Liver (tissue), 3 donors: ENCODE results near the gene SKIL.

ENCODE experiments used
- ATF3 ChIP-seq: IDR thresholded peaks from 2 replicates; pipeline ENCODE4 v1.6.1; 2016; ENCODE audit warnings: antibody characterized with exemption
- CTCF ChIP-seq: fragments of 150-350 bp; IDR thresholded peaks from 2 replicates; pipeline ENCODE4 v1.5.1; 2017; ENCODE audit warnings: improper control_type of control experiment, low read depth, low read length; ENCODE audit not compliant: missing input control
- EGR1 ChIP-seq, 2 donors: IDR thresholded peaks; 2 replicates each; pipeline ENCODE4 v1.6.1; 2016 to 2018; ENCODE audit warnings: antibody characterized with exemption in 2 of 2, low read depth in 2 of 2
- GABPA ChIP-seq, 2 donors: IDR thresholded peaks in 1 of 2; conservative IDR thresholded peaks in 1 of 2; 2 replicates each; pipeline ENCODE4 v1.6.1; 2016; ENCODE audit warnings: antibody characterized with exemption in 2 of 2, mild to moderate bottlenecking in 1 of 2, moderate library complexity in 1 of 2
- JUND ChIP-seq, 2 donors: IDR thresholded peaks; 2 replicates each; pipeline ENCODE4 v1.6.1; 2016; ENCODE audit warnings: antibody characterized with exemption in 2 of 2
- MAX ChIP-seq: IDR thresholded peaks from 2 replicates; pipeline ENCODE4 v1.6.1; 2016; ENCODE audit warnings: antibody characterized with exemption
- REST ChIP-seq: IDR thresholded peaks from 2 replicates; pipeline ENCODE4 v1.6.1; 2016; ENCODE audit warnings: antibody characterized with exemption, mild to moderate bottlenecking
- SP1 ChIP-seq: IDR thresholded peaks from 2 replicates; pipeline ENCODE4 v1.6.1; 2018; ENCODE audit warnings: antibody characterized with exemption, mild to moderate bottlenecking
- YY1 ChIP-seq: IDR thresholded peaks from 2 replicates; pipeline ENCODE4 v1.6.1; 2016; ENCODE audit warnings: antibody characterized with exemption, mild to moderate bottlenecking
- ZBTB33 ChIP-seq: IDR thresholded peaks from 2 replicates; pipeline ENCODE4 v1.6.1; 2016; ENCODE audit warnings: antibody characterized with exemption
- donor health status: healthy.
- donor health status: healthy.

- TF ChIP-seq CTCF (no peak), YY1 (no peak), MAX (no peak), ATF3 (no peak), GABPA (IDR thresholded peaks at IDR 0.05 in 1 of 2, conservative IDR thresholded peaks at IDR 0.05 in 1 of 2) (no peak), ZBTB33 (no peak), EGR1 (IDR thresholded peaks at IDR 0.05; ENCODE audit: low read depth in 2 of 2) (no peak), REST (no peak), SP1 (no peak), JUND (IDR thresholded peaks at IDR 0.05) (no peak)
These were observed 65.6 kb downstream of the SKIL start for GRCh38 chr3:170423001-170423615.
